Breast epithelium (tissue), 3 donors: ENCODE results near the gene TIA1.

Source experiments
- CTCF ChIP-seq, 3 donors: fragments of 450-650 bp; IDR thresholded peaks; one replicate each; pipeline ENCODE4 v1.5.1; 2016 to 2017; ENCODE audit warnings: antibody characterized with exemption in 3 of 3, mild to moderate bottlenecking in 3 of 3, moderate library complexity in 3 of 3
- POLR2A ChIP-seq: fragments of 450-650 bp; IDR thresholded peaks from one replicate; pipeline ENCODE4 v1.6.1; 2016; ENCODE audit warnings: antibody characterized with exemption, mild to moderate bottlenecking, moderate library complexity
- POLR2AphosphoS5 ChIP-seq, 3 donors: sonication (generic); formaldehyde crosslinking; IDR thresholded peaks; one replicate each; pipeline ENCODE4 v1.6.1; 2017; ENCODE audit warnings: antibody characterized with exemption in 3 of 3

GRCh38 chr2:70160545-70160944, 87.9 kb downstream of the TIA1 start:
- TF ChIP-seq CTCF (IDR thresholded peaks at IDR 0.05) (no peak), POLR2AphosphoS5 (IDR thresholded peaks at IDR 0.05) (no peak), POLR2A (no peak)
